ENCODE data around the gene CNTN5. TPM values are rescaled to one million over a fixed set of nuclear protein-coding genes. Genes with fewer than 3 reads are reported as not detected.

Gene CNTN5
- total RNA-seq, 4 donors from 2014 or later, result not detected

GRCh38 chr11:100205926-100206325, 1185.2 kb downstream of the CNTN5 start:
- TF ChIP-seq CTCF (IDR thresholded peaks at IDR 0.05) (no peak), POLR2A (IDR thresholded peaks at IDR 0.05) (no peak)
- no peak for DNase-seq (ENCODE audit: low spot score in 2 of 2)
- WGBS, 2 donors, result 54 to 64% methylated on average over 2 of the region's 2 CpGs
- no peak overlapping the region for H3K4me3 ChIP-seq (ENCODE audit: low read depth, poor library complexity, severe bottlenecking)
- intact Hi-C loops (cut with DNase I; ENCODE audit: low total_unique reads), result no loop called here

GRCh38 chr11:100208207-100208606, 1187.5 kb downstream of the CNTN5 start:
- H3K4me3 ChIP-seq (ENCODE audit: low read depth, poor library complexity, severe bottlenecking), result no peak overlapping the region
- WGBS, 2 donors, result 72 to 82% methylated on average over 2 of the region's 2 CpGs
- DNase-seq (ENCODE audit: low spot score in 2 of 2), result no peak
- TF ChIP-seq POLR2A (IDR thresholded peaks at IDR 0.05), result no peak
- no peak for TF ChIP-seq CTCF (IDR thresholded peaks at IDR 0.05)
- intact Hi-C loops (cut with DNase I; ENCODE audit: low total_unique reads), result no loop called here

GRCh38 chr11:100214791-100215190, 1194.0 kb downstream of the CNTN5 start:
- no peak overlapping the region for H3K4me3 ChIP-seq (ENCODE audit: low read depth, poor library complexity, severe bottlenecking)
- WGBS, 2 donors, result 76 to 89% methylated on average over 1 of the region's 1 CpG
- TF ChIP-seq CTCF (IDR thresholded peaks at IDR 0.05) (no peak), POLR2A (IDR thresholded peaks at IDR 0.05) (no peak)
- no peak for DNase-seq (ENCODE audit: low spot score in 2 of 2)
- intact Hi-C loops (cut with DNase I; ENCODE audit: low total_unique reads), result no loop called here

- no peak overlapping the region for H3K4me3 ChIP-seq (ENCODE audit: low read depth, poor library complexity, severe bottlenecking)
- 70 to 80% methylated on average over 3 of the region's 3 CpGs for WGBS, 2 donors
- TF ChIP-seq CTCF (IDR thresholded peaks at IDR 0.05) (no peak), POLR2A (IDR thresholded peaks at IDR 0.05) (no peak)
- intact Hi-C loops (cut with DNase I; ENCODE audit: low total_unique reads), result no loop called here
- DNase-seq (ENCODE audit: low spot score in 2 of 2), result no peak
These were observed 1200.1 kb downstream of the CNTN5 start for GRCh38 chr11:100220801-100221200.

GRCh38 chr11:100221791-100222190, 1201.0 kb downstream of the CNTN5 start:
- no peak for DNase-seq (ENCODE audit: low spot score in 2 of 2)
- no peak for TF ChIP-seq CTCF (IDR thresholded peaks at IDR 0.05)
- no peak for TF ChIP-seq POLR2A (IDR thresholded peaks at IDR 0.05)
- intact Hi-C loops (cut with DNase I; ENCODE audit: low total_unique reads), result no loop called here
- no peak overlapping the region for H3K4me3 ChIP-seq (ENCODE audit: low read depth, poor library complexity, severe bottlenecking)
- 59 to 72% methylated on average over 2 of the region's 2 CpGs for WGBS, 2 donors

GRCh38 chr11:100224541-100225034, 1203.8 kb downstream of the CNTN5 start:
- WGBS, 2 donors, result 94 to 97% methylated on average over 1 of the region's 1 CpG
- DNase-seq (ENCODE audit: low spot score in 2 of 2), result no peak
- intact Hi-C loops (cut with DNase I; ENCODE audit: low total_unique reads), result no loop called here
- no peak for TF ChIP-seq POLR2A (IDR thresholded peaks at IDR 0.05)
- H3K4me3 ChIP-seq (ENCODE audit: low read depth, poor library complexity, severe bottlenecking), result no peak overlapping the region

All from lower leg skin (tissue), 4 donors.